NCI-H446 (cell line): ENCODE data around the gene KLK10.

Source experiments
- DNase-seq, 2 experiments: peaks; one replicate each; lab custom pipeline; 2025; lab: John Stamatoyannopoulos, UW

KLK10 gene

GRCh38 chr19:50967929-50968715 is 51.4 kb downstream of the KLK10 start:
- DNase-seq: no peak

DNA sequence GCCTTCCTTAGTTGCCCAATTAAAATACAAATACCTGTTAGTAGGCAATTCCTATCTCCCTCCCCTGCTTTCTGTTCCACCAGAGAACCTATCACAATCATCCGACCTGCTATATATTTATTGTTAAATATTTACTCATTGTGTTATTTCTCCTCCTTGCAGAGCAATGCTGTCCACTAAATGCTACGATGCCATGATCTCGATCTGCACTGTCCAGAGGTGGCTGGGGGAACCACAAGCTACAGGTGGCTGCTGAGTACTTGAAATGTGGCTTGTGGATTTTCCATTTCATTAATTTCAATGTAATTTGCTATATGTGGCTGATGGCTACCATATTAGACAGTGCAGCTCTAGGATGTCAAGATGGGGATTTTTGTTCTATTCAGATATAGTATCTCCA is 55.2 kb downstream of the KLK10 start:
- DNase-seq: no peak

- no peak for DNase-seq
These were observed 56.1 kb downstream of the KLK10 start for GRCh38 chr19:50963381-50963780.
